Suprapubic skin (tissue), 4 donors: Measurements from ENCODE around the gene POLE4.

ENCODE experiments used
- EP300 ChIP-seq: sonication (generic); formaldehyde crosslinking; IDR thresholded peaks from one replicate; pipeline ENCODE4 v1.6.1; 2017; ENCODE audit warnings: antibody characterized with exemption
- POLR2A ChIP-seq, 2 donors: fragments of 450-650 bp; IDR thresholded peaks; one replicate each; pipeline ENCODE4 v1.6.1; 2017; ENCODE audit warnings: antibody characterized with exemption in 2 of 2, mild to moderate bottlenecking in 2 of 2, moderate library complexity in 2 of 2
- POLR2AphosphoS5 ChIP-seq, 3 donors: sonication (generic); formaldehyde crosslinking; IDR thresholded peaks; one replicate each; pipeline ENCODE4 v1.6.1; 2017; ENCODE audit warnings: antibody characterized with exemption in 3 of 3
- TF ChIP-seq, protein P1 (sequence below), 2 donors: fragments of 200-600 bp in 1 of 2; fragments of 450-650 bp in 1 of 2; sonication (generic) in 1 of 2; IDR thresholded peaks; one replicate each; pipeline ENCODE4 v1.5.1; 2016 to 2019; ENCODE audit warnings: antibody characterized with exemption in 2 of 2, mild to moderate bottlenecking in 1 of 2, moderate library complexity in 1 of 2

DNA sequence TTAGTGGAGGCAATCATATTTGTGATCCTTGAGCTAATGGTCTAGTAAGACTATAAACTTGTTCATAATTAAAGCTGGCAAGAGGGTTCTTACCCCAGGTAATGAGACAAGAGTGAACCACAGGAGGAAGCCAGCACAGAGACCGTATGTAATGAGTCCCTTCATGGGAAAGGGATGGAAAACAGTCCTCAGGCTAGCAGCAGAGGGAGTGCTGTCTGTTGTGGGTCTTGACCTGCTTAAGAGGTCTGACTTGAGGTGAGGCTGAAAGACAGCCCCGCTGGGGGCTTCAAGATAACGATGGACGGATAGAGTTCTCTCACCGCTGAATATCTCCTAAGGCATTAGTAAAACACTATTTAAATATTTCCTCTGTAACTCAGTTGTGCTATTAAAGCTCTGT is 16.2 kb upstream of the POLE4 start:
- TF ChIP-seq POLR2A (IDR thresholded peaks at IDR 0.05) (no peak), EP300 (no peak), POLR2AphosphoS5 (IDR thresholded peaks at IDR 0.05) (no peak)
- TF ChIP-seq, protein P1, sequence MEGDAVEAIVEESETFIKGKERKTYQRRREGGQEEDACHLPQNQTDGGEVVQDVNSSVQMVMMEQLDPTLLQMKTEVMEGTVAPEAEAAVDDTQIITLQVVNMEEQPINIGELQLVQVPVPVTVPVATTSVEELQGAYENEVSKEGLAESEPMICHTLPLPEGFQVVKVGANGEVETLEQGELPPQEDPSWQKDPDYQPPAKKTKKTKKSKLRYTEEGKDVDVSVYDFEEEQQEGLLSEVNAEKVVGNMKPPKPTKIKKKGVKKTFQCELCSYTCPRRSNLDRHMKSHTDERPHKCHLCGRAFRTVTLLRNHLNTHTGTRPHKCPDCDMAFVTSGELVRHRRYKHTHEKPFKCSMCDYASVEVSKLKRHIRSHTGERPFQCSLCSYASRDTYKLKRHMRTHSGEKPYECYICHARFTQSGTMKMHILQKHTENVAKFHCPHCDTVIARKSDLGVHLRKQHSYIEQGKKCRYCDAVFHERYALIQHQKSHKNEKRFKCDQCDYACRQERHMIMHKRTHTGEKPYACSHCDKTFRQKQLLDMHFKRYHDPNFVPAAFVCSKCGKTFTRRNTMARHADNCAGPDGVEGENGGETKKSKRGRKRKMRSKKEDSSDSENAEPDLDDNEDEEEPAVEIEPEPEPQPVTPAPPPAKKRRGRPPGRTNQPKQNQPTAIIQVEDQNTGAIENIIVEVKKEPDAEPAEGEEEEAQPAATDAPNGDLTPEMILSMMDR (IDR thresholded peaks at IDR 0.05), result no peak
